DMS153 (cell line): Measurements from ENCODE around the gene ZNF804B.

ENCODE experiments used
- DNase-seq: peaks from one replicate; lab custom pipeline; 2025; lab: John Stamatoyannopoulos, UW

ZNF804B gene

DNA sequence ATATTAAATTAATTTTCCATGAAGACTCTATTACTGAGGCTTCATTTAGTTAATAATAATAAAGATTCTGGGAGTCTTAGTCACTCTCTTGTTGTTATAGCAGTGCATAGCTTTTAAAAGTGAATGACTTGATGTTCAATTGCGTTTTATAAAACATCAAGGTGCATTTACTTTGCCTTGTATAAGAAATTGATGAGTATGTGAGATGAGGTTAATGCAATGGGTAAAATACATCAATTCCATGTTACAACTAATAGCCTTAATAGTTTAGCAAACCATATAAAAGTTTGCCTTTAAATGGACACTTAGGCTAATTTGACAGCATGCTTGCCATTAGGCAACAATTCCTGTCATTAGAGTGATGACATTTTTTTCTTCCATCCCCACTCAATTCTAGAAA lies 209.7 kb downstream of the ZNF804B start:
- no peak for DNase-seq

DNA sequence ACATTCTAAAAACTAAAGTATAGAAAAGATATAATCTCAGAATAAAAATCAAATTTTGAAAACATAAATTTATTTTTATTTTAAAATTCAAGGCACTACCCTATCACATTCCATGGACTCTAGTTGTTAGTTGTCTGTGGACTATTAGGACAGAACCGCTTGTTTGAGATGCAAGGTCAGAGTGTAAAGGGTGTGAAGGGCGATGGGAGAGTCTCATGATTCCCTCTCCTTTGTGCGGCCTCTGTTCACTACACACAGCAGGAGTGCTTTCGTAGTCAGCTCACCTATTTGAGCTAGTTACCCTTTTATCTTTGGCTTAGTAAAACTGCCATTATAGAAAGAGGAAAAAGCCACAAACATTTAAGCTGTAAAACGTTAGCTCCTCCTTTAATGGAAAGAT lies 225.8 kb downstream of the ZNF804B start:
- DNase-seq = no peak

DNA sequence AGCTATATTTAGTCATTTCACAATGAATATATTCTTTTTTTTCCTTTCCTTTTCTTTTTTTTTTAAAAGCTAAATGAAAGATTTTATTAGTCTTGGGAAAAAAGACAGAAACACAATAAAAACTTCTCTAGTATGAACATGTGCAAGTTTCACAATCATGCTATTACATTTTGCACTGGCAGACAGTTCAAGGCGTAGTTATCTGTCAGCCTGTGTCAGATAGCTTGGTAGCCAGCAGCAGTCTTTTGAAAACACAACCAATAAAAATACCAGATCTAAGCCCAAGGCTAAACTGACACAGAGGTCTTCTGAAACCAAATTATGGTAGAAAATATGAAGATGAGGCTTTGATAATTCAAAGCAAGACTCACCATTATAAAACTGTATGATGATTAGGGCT lies 241.8 kb downstream of the ZNF804B start:
- no peak for DNase-seq

DNA sequence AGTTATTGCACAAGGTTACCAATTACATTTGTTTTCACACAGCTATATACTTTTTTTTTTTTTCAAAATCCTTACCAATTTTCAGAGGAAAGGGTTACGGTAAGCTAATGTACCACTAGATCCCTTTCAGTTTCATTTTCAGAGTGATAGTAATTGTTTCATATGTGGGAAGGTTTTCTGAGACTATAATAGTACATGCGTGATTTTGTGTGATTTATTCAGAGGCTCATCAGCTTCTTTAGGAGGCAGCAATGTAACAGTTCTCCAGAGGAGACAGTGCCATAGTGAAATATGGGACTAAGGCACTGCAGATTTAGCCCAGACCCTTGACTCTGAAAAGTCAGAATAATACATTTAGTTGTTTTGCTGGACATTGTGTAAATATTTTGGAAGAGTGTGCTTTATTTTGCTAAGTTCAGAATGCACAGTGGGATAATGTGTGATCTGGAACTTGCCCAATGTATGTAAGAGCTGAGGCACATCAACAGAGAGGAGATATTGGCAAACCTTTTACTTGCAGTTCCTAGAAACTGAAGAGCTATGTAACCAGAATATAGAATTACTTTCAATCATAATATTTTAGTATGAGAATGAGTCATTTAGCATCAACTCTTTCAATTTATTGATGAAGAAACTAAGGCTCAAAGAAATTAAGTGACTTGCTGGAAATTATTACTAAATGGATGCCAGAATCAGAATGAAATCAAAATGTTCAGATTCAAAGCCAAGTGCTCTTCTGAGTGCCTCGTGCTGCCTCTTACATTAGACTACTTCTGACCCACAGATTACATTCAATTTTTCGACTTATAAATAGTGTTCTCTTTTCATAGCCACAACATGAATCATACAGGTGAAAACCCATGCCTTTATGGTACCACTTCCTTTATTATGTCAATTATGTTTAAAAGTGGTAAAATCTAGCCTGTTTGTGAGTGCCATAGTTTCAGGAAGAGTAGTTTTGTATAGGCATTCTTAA lies 243.8 kb downstream of the ZNF804B start:
- no peak for DNase-seq

DNA sequence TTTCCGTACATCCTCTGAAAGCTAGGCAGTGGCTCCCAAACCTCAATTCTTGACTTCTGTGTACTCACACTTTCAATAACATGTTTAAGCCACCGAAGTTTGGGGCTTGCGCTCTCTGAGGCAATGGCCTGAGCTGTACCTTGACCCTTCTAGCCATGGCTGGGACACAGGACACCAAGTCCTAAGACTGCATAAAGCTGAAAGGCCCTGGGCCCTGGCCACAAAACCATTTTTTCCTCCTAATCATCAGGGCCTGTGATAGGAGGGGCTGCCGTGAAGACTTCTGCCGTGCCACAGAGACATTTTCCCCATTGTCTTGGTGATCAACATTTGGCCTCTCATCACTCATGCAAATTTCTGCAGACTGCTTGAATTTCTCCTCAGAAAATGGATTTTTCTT lies 252.5 kb downstream of the ZNF804B start:
- no peak for DNase-seq

DNA sequence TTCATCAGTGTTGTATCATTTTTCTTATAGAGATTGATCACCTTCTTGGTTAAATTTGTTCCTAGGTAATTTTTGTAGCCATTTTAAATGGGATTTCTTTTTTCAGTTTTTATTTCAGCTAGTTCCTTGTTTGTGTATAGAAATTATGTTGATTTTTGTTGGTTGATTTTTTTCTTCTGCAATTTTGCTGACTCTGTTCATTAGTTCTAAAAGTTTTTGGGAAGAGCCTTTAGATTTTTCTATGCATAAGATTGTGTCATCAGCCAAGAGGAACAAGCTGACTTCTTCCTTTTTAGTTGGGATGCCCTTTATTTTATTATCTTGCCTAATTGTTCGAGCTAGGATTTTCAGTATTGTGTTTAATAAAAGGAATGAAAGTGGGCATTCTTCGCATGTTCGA lies 258.2 kb downstream of the ZNF804B start:
- DNase-seq = no peak

DNA sequence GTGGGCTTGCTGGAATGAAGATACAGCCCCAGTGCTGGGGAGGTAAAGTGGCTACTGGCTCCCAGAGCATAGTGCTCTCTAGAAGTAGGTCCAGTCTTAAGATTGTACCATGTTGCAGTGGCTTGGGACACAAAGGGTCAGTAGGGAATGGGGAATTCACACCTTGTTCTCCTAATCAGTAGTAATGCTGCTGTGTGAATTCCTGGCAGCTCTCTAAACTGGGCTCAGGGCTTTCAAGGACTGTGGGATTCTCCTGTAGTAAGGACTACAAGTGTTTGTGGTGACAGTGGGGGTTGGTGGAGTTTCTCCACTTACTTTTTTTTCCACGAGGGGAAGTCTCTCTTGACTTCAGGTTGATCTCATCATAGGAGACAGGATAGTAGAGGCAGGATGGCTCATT lies 262.2 kb downstream of the ZNF804B start:
- no peak for DNase-seq

DNA sequence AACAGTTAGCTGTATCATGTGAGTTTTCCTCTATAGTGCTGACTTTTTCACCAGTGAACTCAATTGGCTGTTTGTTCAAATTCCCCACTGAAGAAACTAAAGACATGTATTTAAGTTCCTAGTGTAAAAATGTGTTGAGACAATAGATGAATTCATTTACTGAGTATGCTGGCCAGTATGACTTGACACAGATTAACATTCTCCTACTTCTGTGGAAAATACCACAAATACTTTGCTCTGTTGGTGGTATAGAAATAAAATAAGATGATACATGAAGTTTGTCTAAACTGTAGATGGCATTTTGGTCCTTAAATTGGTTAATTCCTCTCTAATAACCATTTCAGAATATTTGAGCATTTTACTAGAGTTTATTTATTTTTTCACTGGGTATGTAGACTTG lies 263.7 kb downstream of the ZNF804B start:
- no peak for DNase-seq

DNA sequence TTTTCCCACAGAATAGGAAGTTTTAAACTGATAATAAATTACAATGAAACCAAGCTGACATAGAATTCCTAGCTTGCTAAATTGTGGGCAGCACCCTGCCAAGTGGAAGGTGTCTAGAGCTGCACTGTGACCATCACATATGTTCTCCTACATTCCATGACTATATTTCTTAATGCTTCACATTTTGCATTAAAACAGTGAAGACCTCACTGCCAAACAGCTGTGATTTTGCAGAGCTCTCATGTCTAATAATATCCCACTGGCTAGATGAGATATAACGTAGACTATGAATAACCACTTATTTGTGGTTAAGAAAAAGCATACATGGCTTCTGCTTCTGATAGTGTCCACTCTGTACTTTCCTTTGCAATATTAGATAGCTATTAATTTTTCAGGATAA lies 264.4 kb downstream of the ZNF804B start:
- DNase-seq = no peak

DNA sequence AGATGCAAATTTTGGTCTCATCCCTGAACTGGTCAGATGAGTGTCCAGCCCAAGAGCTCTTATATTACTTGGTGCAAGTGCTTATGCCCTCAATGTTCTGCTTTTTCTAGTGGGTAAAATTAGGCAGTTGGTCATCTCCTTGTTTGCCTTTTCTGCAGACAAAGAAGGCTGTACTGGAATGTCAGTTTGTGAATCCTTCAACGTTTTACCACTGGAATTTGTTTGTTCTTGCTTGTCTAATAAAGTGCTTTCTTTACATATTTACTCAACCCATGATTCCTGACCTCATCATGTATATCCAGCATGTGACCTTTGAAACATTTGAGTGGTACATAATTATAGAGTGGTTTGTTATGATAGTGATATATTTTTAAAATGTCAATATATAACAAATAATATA lies 268.3 kb downstream of the ZNF804B start:
- no peak for DNase-seq

DNA sequence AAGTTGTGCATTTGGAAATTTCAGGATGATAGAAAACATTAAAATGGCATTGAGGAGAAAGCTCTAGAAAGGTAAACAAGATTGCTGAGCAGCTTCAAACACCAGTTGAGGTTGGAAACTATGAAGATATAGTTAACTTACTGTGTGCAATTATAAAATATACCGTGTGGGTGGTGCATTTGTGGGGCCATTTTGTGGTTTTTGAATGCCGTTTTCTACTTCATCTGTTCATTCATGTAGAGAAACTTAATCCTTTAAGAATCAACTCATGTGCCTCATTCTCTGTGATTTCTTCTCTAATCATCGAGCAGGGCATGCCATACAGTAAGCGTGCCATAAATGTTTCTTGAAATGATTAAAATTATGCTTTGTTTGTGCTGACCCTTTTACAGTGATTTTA lies 268.8 kb downstream of the ZNF804B start:
- no peak for DNase-seq

DNA sequence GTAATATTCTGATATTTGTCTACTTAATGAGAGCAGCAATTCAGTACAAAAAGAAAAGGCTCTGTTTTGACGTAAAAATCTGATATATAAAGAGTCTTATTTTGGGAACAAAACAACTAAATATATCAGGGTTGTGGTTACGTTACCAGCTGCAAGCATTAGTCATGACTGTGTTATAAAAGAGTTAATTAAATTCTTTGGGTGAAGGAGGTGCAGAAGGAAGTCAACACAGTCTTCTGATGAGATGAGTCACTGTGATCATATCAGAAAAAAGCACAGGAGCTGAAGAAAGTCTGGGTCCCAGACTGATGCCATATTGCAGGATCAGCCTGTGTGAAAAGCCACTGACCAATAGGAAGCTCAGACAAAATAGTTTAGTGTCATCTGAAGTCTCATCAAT lies 270.4 kb downstream of the ZNF804B start:
- no peak for DNase-seq

DNA sequence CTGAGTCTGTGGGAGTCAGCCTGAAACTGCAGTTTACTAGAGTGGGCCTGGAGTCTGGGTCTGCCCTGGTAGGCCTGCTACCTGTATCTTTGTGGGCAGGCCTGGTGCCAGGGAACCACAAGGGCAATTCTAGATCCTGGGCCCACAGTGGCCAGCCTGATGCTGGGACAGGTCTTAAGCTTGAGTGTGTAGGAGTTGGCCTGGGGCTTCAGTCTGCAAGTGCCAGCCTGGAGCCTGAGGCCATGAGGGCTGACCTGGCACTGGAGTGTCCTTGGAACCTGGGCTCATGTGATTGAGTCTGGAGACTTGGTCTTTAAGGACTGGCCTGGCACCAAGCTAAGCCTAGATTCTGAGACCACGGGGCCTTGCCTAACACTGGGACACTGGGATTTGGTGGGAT lies 281.7 kb downstream of the ZNF804B start:
- no peak for DNase-seq

DNA sequence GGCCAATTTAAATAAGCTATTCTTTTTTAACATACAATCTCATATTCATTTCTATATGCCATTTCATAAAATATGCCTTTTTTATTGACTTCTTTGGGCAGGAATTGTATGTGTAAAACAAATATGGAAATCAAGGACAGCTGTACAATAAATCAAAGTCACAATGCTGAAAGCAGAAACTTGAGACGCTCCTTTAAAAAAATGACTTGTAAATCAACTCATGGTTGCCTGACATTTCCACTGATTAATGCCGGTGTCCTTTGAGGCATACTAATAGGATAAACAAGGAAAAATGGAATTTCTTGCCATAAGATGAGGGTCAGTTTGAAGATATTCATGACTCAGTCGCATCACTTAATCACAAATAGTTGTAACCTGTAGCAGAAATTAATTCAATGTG lies 283.4 kb downstream of the ZNF804B start:
- no peak for DNase-seq

DNA sequence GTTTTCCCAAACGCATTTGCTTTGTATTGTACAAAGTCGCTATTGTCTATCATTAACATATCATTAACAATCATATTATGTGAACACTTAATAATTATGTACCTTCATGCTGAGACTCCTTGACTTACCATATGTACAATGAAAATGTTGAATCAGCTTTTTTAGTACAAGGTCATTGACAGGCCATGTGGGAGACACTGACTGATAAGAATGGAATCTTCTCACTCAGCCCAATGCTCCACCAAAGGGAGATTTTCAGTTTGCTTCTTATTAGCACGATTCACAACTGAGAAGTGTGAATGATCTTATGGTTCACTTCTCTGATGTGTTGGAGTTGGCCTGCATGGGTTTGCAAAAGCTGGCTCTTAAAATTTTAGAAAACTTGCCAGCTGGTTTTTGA lies 289.5 kb downstream of the ZNF804B start:
- no peak for DNase-seq

DNA sequence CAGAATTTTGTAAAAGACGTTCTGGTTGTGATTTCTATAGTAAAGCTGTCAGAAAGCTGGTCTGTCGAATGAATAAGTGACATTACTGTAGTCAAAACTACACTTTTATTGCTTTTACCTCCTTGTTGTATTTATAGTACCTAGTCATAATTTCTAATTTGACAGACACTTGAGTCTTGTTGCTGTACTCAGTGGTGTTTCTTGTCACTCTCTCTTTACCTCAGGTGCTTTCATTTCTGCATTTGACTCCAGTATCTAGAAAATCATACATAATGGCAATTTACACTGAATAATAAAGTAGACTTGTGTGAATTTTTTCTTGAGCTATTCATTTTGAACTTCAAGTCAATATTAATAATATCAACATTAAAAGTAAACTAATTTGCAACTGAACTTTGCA lies 293.6 kb downstream of the ZNF804B start:
- no peak for DNase-seq

DNA sequence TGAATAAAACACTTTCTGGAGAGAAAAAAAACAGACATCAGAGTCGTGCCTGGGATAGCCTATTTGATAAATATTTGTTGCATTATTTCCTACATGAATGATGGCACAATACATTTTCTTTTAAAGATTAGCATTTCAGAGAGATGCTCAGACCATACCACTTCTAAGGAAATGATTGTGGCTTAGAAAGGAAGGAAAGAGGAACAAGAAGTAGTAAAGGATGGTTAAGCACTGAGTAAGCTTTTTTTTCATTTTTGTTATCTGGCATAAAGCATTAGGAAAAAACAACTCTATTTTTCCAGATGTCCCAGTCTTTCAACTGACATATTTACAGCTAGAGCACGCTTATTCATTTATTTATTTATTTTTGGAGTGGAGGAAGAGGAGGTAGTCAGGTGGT lies 294.9 kb downstream of the ZNF804B start:
- no peak for DNase-seq

DNA sequence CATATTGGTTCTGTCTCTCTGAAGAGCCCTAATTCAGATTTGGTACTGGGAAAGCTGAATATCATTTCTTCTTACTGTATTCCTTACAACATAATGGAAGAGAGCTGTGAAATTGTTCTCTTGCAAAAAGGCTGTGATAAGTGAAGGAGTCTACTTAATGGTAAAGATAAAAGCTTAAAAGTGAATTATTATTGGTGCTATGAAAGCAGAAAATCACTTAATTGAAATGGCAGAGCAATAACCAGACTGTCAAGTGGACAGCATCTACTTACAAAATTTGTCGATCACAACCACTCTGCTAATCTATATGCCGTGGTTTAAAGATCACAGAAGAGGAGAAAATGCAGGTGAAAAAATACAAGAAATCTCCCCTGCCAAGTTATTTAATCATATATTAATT lies 300.7 kb downstream of the ZNF804B start:
- no peak for DNase-seq

DNA sequence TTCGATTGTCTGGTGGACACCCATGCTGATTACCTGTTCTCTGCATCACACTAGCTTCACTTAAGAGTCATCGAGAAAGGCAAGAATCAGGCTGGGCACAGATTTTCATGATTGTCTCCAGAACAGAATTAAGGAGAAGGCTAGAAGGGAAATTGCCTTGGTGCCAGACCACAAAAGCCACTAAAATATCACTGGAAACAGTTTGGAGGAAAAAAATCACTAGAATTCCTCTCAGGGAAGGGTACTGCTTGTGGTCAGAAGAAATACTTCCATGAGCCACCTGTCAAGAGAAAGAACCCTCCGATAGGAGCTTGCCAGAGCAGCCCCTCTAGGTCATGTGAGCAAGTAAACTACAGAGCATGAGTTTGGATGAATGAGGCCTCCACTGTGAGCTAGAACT lies 305.3 kb downstream of the ZNF804B start:
- no peak for DNase-seq

DNA sequence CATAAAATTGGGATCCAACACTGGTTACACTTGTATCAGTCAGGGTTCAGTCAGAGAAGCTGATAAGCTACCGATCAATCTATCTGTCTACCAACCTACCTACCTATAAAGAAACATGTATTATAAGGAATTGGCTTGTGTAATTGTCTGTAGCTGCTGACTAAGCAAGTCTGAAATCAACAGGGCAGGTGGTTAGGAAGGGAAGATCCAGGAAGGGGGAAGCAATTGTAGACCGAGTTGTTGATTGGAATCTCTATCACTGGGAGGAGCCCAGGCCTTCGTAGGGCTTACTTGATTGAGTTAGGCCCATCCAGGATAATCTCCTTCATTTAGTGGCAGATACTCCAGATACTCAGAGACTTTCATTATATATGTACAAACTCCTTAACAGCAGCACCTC lies 307.5 kb downstream of the ZNF804B start:
- no peak for DNase-seq

DNA sequence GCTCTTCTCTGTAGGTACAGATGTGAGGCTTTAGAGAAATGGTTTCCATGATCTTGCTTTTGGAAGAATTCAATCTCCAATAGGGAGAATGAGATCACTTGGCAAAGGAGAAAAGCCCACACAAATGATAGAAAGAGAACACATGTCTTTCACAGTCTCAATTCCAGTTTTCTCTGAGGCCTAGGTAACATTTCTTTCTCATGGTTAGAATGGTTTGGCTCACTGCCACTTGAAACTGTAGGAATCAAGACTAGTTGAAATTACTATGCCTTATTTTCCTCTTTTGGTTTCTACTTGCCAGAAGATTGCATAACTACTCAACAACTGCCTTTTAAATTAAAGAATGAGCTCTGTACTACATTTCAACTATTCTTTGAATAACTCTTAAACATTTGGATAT lies 312.6 kb downstream of the ZNF804B start:
- DNase-seq = no peak

DNA sequence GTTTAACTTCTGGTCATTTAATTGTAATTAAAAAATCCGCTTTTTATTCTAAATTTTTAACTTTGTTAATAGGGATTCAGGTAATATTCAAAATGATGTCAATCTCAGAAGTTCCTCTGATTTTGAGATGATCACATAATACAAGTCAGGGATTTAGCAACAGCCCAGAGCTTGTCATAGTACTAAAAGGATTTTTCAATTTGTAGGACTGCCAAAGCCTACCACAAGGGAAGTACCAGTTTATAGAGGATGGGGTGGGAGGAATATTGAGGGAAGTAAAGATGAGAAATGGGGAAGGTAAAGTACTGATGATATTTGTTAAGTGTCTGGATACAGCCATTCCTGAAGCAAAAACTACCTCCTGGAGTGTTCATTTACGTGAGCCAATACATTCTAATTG lies 314.3 kb downstream of the ZNF804B start:
- DNase-seq = no peak

DNA sequence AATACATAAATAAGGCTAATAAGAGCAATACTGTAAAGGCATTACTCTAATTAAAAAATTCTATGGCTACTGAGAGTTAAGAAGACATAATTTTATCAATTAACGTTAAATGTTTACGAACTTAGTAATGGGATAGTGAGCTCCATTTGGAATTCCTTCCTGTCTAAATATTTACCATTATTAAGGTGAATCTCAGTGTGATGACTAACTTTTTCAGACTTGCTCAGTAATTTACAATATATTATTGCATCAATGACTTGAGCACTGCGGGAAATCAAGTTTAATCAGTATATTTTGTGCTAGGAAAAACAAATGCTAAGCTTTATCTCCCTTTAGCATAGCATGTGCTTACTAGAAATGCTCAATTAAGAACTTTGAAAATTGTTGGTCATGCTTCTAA lies 318.5 kb downstream of the ZNF804B start:
- no peak for DNase-seq

DNA sequence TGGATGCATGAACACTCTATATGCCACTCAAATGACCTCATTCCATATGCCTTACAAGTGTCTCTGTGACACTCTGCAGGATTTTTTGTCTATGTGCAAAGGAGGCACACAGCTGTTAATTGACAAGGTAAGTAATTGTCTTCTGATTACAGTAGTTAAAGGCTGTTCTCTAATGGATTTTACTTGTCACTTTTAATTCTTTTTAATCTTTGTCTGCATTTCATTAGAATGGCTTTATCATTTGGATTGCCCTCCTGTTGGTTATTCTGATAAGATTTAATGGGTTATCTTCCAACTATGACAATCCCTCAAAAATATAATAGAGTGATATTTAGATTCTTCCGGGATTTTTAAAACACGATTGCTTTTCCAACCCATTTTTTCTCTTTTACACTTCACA lies 326.1 kb downstream of the ZNF804B start:
- no peak for DNase-seq
